ENCODE data around the gene GABRQ. TPM values are rescaled to one million over a fixed set of nuclear protein-coding genes. Genes with fewer than 3 reads are reported as not detected.
"Not testable (repeated sequence)": the region's sequence is repeated elsewhere in the genome, so short reads cannot be mapped to it uniquely, and the experiment has no call there.

The GABRQ gene
- total and polyA plus RNA-seq, 5 experiments from 2014 or later, result not detected

- no peaks in the 10 kb centered on the region for H3K9me3 Mint-ChIP-seq
- no peak overlapping the region for H3K27ac Mint-ChIP-seq
- H3K4me1 Mint-ChIP-seq, result peaks cover 0 to 1% (median 0%) of the 10 kb centered on the region in 4 donors
- ATAC-seq (no peak), DNase-seq (no peak)
- no peaks in the 10 kb centered on the region for H3K36me3 Mint-ChIP-seq
- POLR2A ChIA-PET, result no interaction called here
- H3K4me3 Mint-ChIP-seq, result no peak overlapping the region
- peaks cover 2 to 34% (median 16%) of the 10 kb centered on the region in 5 donors for H3K27me3 Mint-ChIP-seq
Measured at GRCh38 chrX:152641256-152641875, 3.7 kb downstream of the GABRQ start.

GRCh38 chrX:152641996-152642395 lies 4.3 kb downstream of the GABRQ start:
- Mint-ChIP-seq H3K9me3 (no peaks in the 10 kb centered on the region), H3K4me1 (peaks cover 0 to 1% (median 0%) of the 10 kb centered on the region in 4 donors), H3K27me3 (peaks cover 2 to 28% (median 12%) of the 10 kb centered on the region in 5 donors), H3K36me3 (no peaks in the 10 kb centered on the region), H3K27ac (no peak overlapping the region), H3K4me3 (no peak overlapping the region)
- POLR2A ChIA-PET, result no interaction called here
- ATAC-seq (no peak), DNase-seq (no peak)

- DNase-seq (no peak), ATAC-seq (no peak)
- H3K27ac Mint-ChIP-seq, result no peak overlapping the region
Measured at GRCh38 chrX:152642931-152643564, 5.4 kb downstream of the GABRQ start.

GRCh38 chrX:152646961-152647360 lies 9.3 kb downstream of the GABRQ start:
- Mint-ChIP-seq H3K4me3 (no peak overlapping the region), H3K27ac (no peak overlapping the region), H3K4me1 (no peaks in the 10 kb centered on the region), H3K27me3 (peaks cover 0 to 20% (median 2%) of the 10 kb centered on the region in 5 donors), H3K36me3 (no peaks in the 10 kb centered on the region), H3K9me3 (no peaks in the 10 kb centered on the region)
- DNase-seq (no peak), ATAC-seq (no peak)
- POLR2A ChIA-PET, result no interaction called here

More at GRCh38 chrX:152642931-152643564, 5.4 kb downstream of the GABRQ start:
- H3K9me3 Mint-ChIP-seq, result no peaks in the 10 kb centered on the region
- no peak overlapping the region for H3K4me3 Mint-ChIP-seq
- peaks cover 2 to 23% (median 10%) of the 10 kb centered on the region in 5 donors for H3K27me3 Mint-ChIP-seq
- no peaks in the 10 kb centered on the region for H3K36me3 Mint-ChIP-seq
- POLR2A ChIA-PET, result no interaction called here
- H3K4me1 Mint-ChIP-seq, result peaks cover 0 to 1% (median 0%) of the 10 kb centered on the region in 4 donors

GRCh38 chrX:152647978-152648377 lies 10.3 kb downstream of the GABRQ start:
- POLR2A ChIA-PET, result no interaction called here
- Mint-ChIP-seq H3K27me3 (peaks cover 0 to 20% (median 2%) of the 10 kb centered on the region in 5 donors), H3K36me3 (no peaks in the 10 kb centered on the region), H3K4me3 (no peak overlapping the region), H3K4me1 (no peaks in the 10 kb centered on the region), H3K27ac (no peak overlapping the region), H3K9me3 (no peaks in the 10 kb centered on the region)
- ATAC-seq, result no peak
- DNase-seq, result no peak

- Mint-ChIP-seq H3K27me3 (peaks cover 0 to 28% (median 5%) of the 10 kb centered on the region in 5 donors), H3K36me3 (no peaks in the 10 kb centered on the region), H3K4me1 (no peaks in the 10 kb centered on the region), H3K4me3 (no peak overlapping the region), H3K9me3 (no peaks in the 10 kb centered on the region), H3K27ac (no peak overlapping the region)
- DNase-seq, result no peak
- no peak for ATAC-seq
- POLR2A ChIA-PET, result no interaction called here
Measured at GRCh38 chrX:152652060-152652459, 14.4 kb downstream of the GABRQ start.

- Mint-ChIP-seq H3K36me3 (no peaks in the 10 kb centered on the region), H3K27me3 (peaks cover 0 to 28% (median 5%) of the 10 kb centered on the region in 5 donors), H3K9me3 (no peaks in the 10 kb centered on the region), H3K27ac (no peak overlapping the region), H3K4me3 (no peak overlapping the region), H3K4me1 (no peaks in the 10 kb centered on the region)
- POLR2A ChIA-PET, result no interaction called here
- DNase-seq (no peak), ATAC-seq (no peak)
Measured at GRCh38 chrX:152652467-152652866, 14.8 kb downstream of the GABRQ start.

- Mint-ChIP-seq H3K4me1 (no peaks in the 10 kb centered on the region), H3K4me3 (no peak overlapping the region), H3K27me3 (peaks cover 0 to 22% (median 1%) of the 10 kb centered on the region in 5 donors), H3K27ac (no peak overlapping the region), H3K9me3 (no peaks in the 10 kb centered on the region), H3K36me3 (no peaks in the 10 kb centered on the region)
- ATAC-seq (no peak), DNase-seq (no peak)
- POLR2A ChIA-PET, result no interaction called here
Measured at GRCh38 chrX:152656087-152656486, 18.4 kb downstream of the GABRQ start.

- peaks cover 0 to 22% (median 2%) of the 10 kb centered on the region in 5 donors for H3K27me3 Mint-ChIP-seq
- ATAC-seq (no peak), DNase-seq (no peak)
- H3K4me3 Mint-ChIP-seq, result no peak overlapping the region
- POLR2A ChIA-PET, result no interaction called here
- H3K27ac Mint-ChIP-seq, result no peak overlapping the region
- no peaks in the 10 kb centered on the region for H3K36me3 Mint-ChIP-seq
- H3K4me1 Mint-ChIP-seq, result no peaks in the 10 kb centered on the region
- H3K9me3 Mint-ChIP-seq, result no peaks in the 10 kb centered on the region
Measured at GRCh38 chrX:152656890-152657289, 19.2 kb downstream of the GABRQ start.

GRCh38 chrX:152658302-152658701 lies 20.6 kb downstream of the GABRQ start:
- no peak for DNase-seq
- H3K4me3 Mint-ChIP-seq, result no peak overlapping the region
- no peak overlapping the region for H3K27ac Mint-ChIP-seq
- H3K36me3 Mint-ChIP-seq, result no peaks in the 10 kb centered on the region
- no peaks in the 10 kb centered on the region for H3K4me1 Mint-ChIP-seq
- H3K9me3 Mint-ChIP-seq, result peaks cover 0 to 2% (median 0%) of the 10 kb centered on the region in 9 donors
- POLR2A ChIA-PET, result no interaction called here
- peaks cover 0 to 19% (median 2%) of the 10 kb centered on the region in 5 donors for H3K27me3 Mint-ChIP-seq
- ATAC-seq, result no peak

- Mint-ChIP-seq H3K27ac (no peak overlapping the region), H3K9me3 (peaks cover 2 to 32% (median 9%) of the 10 kb centered on the region in 9 donors), H3K27me3 (peaks cover 0 to 15% (median 2%) of the 10 kb centered on the region in 5 donors), H3K36me3 (peaks cover 0 to 7% (median 0%) of the 10 kb centered on the region in 3 donors), H3K4me3 (no peak overlapping the region), H3K4me1 (no peaks in the 10 kb centered on the region)
- DNase-seq (no peak), ATAC-seq (no peak)
- POLR2A ChIA-PET, result no interaction called here
Measured at GRCh38 chrX:152663086-152663485, 25.4 kb downstream of the GABRQ start.

- POLR2A ChIA-PET, result no interaction called here
- Mint-ChIP-seq H3K27me3 (peaks cover 0 to 24% (median 8%) of the 10 kb centered on the region in 5 donors), H3K36me3 (no peaks in the 10 kb centered on the region), H3K4me3 (no peak overlapping the region), H3K27ac (no peak overlapping the region), H3K9me3 (peaks cover 0 to 4% (median 0%) of the 10 kb centered on the region in 9 donors), H3K4me1 (no peaks in the 10 kb centered on the region)
- DNase-seq (no peak), ATAC-seq (no peak)
Measured at GRCh38 chrX:152674135-152674534, 36.4 kb downstream of the GABRQ start.

GRCh38 chrX:152674652-152675051 lies 37.0 kb downstream of the GABRQ start:
- POLR2A ChIA-PET, H3K4me3 Mint-ChIP-seq, H3K4me1 Mint-ChIP-seq, H3K27ac Mint-ChIP-seq, DNase-seq, H3K36me3 Mint-ChIP-seq, ATAC-seq, H3K9me3 Mint-ChIP-seq: not testable (repeated sequence)
- peaks cover 0 to 20% (median 8%) of the 10 kb centered on the region in 5 donors for H3K27me3 Mint-ChIP-seq

GRCh38 chrX:152681012-152681411 lies 43.3 kb downstream of the GABRQ start:
- H3K27me3 Mint-ChIP-seq, H3K4me1 Mint-ChIP-seq, H3K9me3 Mint-ChIP-seq, H3K27ac Mint-ChIP-seq, H3K4me3 Mint-ChIP-seq, H3K36me3 Mint-ChIP-seq, POLR2A ChIA-PET, ATAC-seq, DNase-seq: not testable (repeated sequence)

All from naive thymus-derived CD8-positive, alpha-beta T cell (primary cell).